ENCODE results near the gene PRELID1.

DNA sequence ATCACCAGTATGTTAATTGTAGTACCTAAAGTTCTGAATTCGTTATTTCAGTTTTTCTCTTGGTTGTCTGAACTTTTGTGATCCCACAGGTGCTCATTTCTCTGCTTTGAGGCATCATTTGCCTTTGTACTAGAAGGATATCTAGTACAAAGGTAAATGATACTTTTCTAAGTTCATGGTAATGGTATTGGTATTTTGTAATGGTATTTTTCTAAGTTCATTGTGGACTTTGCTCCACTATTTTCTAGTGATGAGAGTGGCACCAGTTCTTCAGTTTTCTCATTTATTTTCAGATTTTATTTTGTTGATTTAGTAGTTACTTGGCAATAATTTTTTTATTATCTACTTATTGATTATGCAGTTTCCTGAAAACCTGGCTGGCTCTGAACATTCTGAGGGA lies 42.1 kb upstream of the PRELID1 start:
- TF ChIP-seq, protein P1, sequence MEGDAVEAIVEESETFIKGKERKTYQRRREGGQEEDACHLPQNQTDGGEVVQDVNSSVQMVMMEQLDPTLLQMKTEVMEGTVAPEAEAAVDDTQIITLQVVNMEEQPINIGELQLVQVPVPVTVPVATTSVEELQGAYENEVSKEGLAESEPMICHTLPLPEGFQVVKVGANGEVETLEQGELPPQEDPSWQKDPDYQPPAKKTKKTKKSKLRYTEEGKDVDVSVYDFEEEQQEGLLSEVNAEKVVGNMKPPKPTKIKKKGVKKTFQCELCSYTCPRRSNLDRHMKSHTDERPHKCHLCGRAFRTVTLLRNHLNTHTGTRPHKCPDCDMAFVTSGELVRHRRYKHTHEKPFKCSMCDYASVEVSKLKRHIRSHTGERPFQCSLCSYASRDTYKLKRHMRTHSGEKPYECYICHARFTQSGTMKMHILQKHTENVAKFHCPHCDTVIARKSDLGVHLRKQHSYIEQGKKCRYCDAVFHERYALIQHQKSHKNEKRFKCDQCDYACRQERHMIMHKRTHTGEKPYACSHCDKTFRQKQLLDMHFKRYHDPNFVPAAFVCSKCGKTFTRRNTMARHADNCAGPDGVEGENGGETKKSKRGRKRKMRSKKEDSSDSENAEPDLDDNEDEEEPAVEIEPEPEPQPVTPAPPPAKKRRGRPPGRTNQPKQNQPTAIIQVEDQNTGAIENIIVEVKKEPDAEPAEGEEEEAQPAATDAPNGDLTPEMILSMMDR (IDR thresholded peaks at IDR 0.05; ENCODE audit: low read length): no peak
- TF ChIP-seq EZH2 (optimal IDR thresholded peaks at IDR 0.05; ENCODE audit: low read depth, low read length) (no peak), EZH2phosphoT487 (IDR thresholded peaks at IDR 0.05; ENCODE audit: low read length) (no peak)

All from MM.1S (cell line).